Mucosa of rectum (tissue), 2 donors: Measurements from ENCODE around the gene CCL3.
"Not testable (repeated sequence)": the region's sequence is repeated elsewhere in the genome, so short reads cannot be mapped to it uniquely, and the experiment has no call there.

Experiments
- H3K27ac ChIP-seq, 2 donors: one replicate each; pipeline ENCODE4 v1.7.0; 2013; ENCODE audit warnings: inconsistent platforms in 2 of 2, low read depth in 2 of 2, low read length in 2 of 2
- H3K27me3 ChIP-seq, 2 donors: one replicate each; pipeline ENCODE4 v1.7.0; 2013; ENCODE audit warnings: low read length in 2 of 2; ENCODE audit not compliant: control insufficient read depth in 2 of 2, insufficient read depth in 2 of 2
- H3K36me3 ChIP-seq, 2 donors: one replicate each; pipeline ENCODE4 v1.7.0; 2013; ENCODE audit warnings: low read length in 2 of 2; ENCODE audit not compliant: control insufficient read depth in 2 of 2, insufficient read depth in 2 of 2
- H3K4me1 ChIP-seq, 2 donors: one replicate each; pipeline ENCODE4 v1.7.0; 2013; ENCODE audit warnings: low read length in 2 of 2, mild to moderate bottlenecking in 1 of 2; ENCODE audit not compliant: control insufficient read depth in 2 of 2, insufficient read depth in 2 of 2
- H3K4me3 ChIP-seq, 2 donors: one replicate each; pipeline ENCODE4 v1.7.0; 2013; ENCODE audit warnings: low read length in 2 of 2
- H3K9ac ChIP-seq, 2 donors: one replicate each; pipeline ENCODE4 v1.7.0; 2013; ENCODE audit warnings: low read length in 2 of 2, low read depth in 1 of 2, mild to moderate bottlenecking in 1 of 2
- H3K9me3 ChIP-seq, 2 donors: one replicate each; pipeline ENCODE4 v1.7.0; 2013; ENCODE audit warnings: low read length in 2 of 2; ENCODE audit not compliant: control insufficient read depth in 2 of 2
- donor health status: healthy.
- donor health status: Normal muscosa, but diverticular disease.

The CCL3 gene

GRCh38 chr17:36128411-36128978 is 38.6 kb upstream of the CCL3 start:
- Histone ChIP-seq H3K36me3 (no peaks in the 10 kb centered on the region), H3K4me1 (peaks cover 21 to 33% of the 10 kb centered on the region in 2 donors), H3K27ac (peak overlapping the region; percentile 79 to 83), H3K9ac (no peak overlapping the region), H3K4me3 (no peak overlapping the region), H3K27me3 (no peaks in the 10 kb centered on the region), H3K9me3 (peaks cover 8 to 11% of the 10 kb centered on the region in 2 donors)

GRCh38 chr17:36127911-36128310 is 38.0 kb upstream of the CCL3 start:
- no peak overlapping the region for H3K9ac ChIP-seq
- no peaks in the 10 kb centered on the region for H3K36me3 ChIP-seq
- H3K4me1 ChIP-seq: peaks cover 23 to 32% of the 10 kb centered on the region in 2 donors
- H3K27ac ChIP-seq: peak overlapping the region; percentile 79 to 83
- H3K27me3 ChIP-seq: no peaks in the 10 kb centered on the region
- H3K4me3 ChIP-seq: no peak overlapping the region
- peaks cover 8 to 11% of the 10 kb centered on the region in 2 donors for H3K9me3 ChIP-seq

GRCh38 chr17:36127199-36127893 is 37.4 kb upstream of the CCL3 start:
- peaks cover 8 to 11% of the 10 kb centered on the region in 2 donors for H3K9me3 ChIP-seq
- H3K27ac ChIP-seq: peak overlapping the region; percentile 79 to 83
- H3K4me1 ChIP-seq: peaks cover 26 to 32% of the 10 kb centered on the region in 2 donors
- H3K4me3 ChIP-seq: no peak overlapping the region
- no peak overlapping the region for H3K9ac ChIP-seq
- H3K27me3 ChIP-seq: no peaks in the 10 kb centered on the region
- no peaks in the 10 kb centered on the region for H3K36me3 ChIP-seq

GRCh38 chr17:36124879-36125824 is 35.2 kb upstream of the CCL3 start:
- Histone ChIP-seq H3K4me3 (no peak overlapping the region), H3K27ac (no peak overlapping the region), H3K9ac (no peak overlapping the region), H3K27me3 (no peaks in the 10 kb centered on the region), H3K4me1 (peaks cover 26 to 27% of the 10 kb centered on the region in 2 donors), H3K9me3 (peaks cover 8 to 11% of the 10 kb centered on the region in 2 donors), H3K36me3 (no peaks in the 10 kb centered on the region)

- Histone ChIP-seq H3K27me3 (no peaks in the 10 kb centered on the region), H3K9ac (no peak overlapping the region), H3K36me3 (no peaks in the 10 kb centered on the region), H3K4me1 (peaks cover 18 to 21% of the 10 kb centered on the region in 2 donors), H3K27ac (no peak overlapping the region), H3K4me3 (no peak overlapping the region), H3K9me3 (peaks cover 8 to 11% of the 10 kb centered on the region in 2 donors)
These were observed 33.5 kb upstream of the CCL3 start for GRCh38 chr17:36123431-36123830.

- not testable (repeated sequence) for H3K9ac ChIP-seq, H3K27ac ChIP-seq, H3K4me1 ChIP-seq, H3K4me3 ChIP-seq, H3K27me3 ChIP-seq, H3K36me3 ChIP-seq
- H3K9me3 ChIP-seq: peaks cover 8 to 11% of the 10 kb centered on the region in 2 donors
These were observed 31.2 kb upstream of the CCL3 start for GRCh38 chr17:36121099-36121498.

GRCh38 chr17:36120221-36120620 is 30.3 kb upstream of the CCL3 start:
- Histone ChIP-seq H3K27ac (no peak overlapping the region), H3K9me3 (peaks cover 2 to 4% of the 10 kb centered on the region in 2 donors), H3K27me3 (no peaks in the 10 kb centered on the region)

GRCh38 chr17:36118477-36119353 is 28.8 kb upstream of the CCL3 start:
- Histone ChIP-seq H3K4me3 (no peak overlapping the region), H3K36me3 (no peaks in the 10 kb centered on the region), H3K27me3 (no peaks in the 10 kb centered on the region), H3K27ac (no peak overlapping the region), H3K9me3 (no peaks in the 10 kb centered on the region), H3K4me1 (peaks cover 4 to 8% of the 10 kb centered on the region in 2 donors), H3K9ac (no peak overlapping the region)

More at GRCh38 chr17:36120221-36120620, 30.3 kb upstream of the CCL3 start:
- peaks cover 4 to 8% of the 10 kb centered on the region in 2 donors for H3K4me1 ChIP-seq
- H3K4me3 ChIP-seq: no peak overlapping the region
- H3K9ac ChIP-seq: no peak overlapping the region
- no peaks in the 10 kb centered on the region for H3K36me3 ChIP-seq

GRCh38 chr17:36117505-36118382 is 27.8 kb upstream of the CCL3 start:
- Histone ChIP-seq H3K27ac (no peak overlapping the region), H3K4me1 (peaks cover 4 to 5% of the 10 kb centered on the region in 2 donors), H3K4me3 (no peak overlapping the region), H3K9ac (no peak overlapping the region), H3K36me3 (no peaks in the 10 kb centered on the region), H3K27me3 (no peaks in the 10 kb centered on the region), H3K9me3 (no peaks in the 10 kb centered on the region)
